Tibial nerve (tissue), 4 donors: ENCODE measurements around the gene CORO2B. TPM values are rescaled to one million over a fixed set of nuclear protein-coding genes. Genes with fewer than 3 reads are reported as not detected.

Experiments
- DNase-seq, 2 donors: peaks; one replicate each; pipeline ENCODE4 v3.0.0-alpha.2; 2019; ENCODE audit warnings: low spot score in 2 of 2
- H3K27ac ChIP-seq, 4 donors: fragments of 200-600 bp; sonication (generic) in 3 of 4; one replicate each; pipeline ENCODE4 v1.5.1; 2017 to 2019; ENCODE audit warnings: mild to moderate bottlenecking in 1 of 4
- H3K27me3 ChIP-seq, 2 donors: fragments of 200-600 bp; sonication (generic) in 1 of 2; one replicate each; pipeline versions ENCODE4 v1.5.1 to v1.6.0; 2017 to 2019
- H3K36me3 ChIP-seq, 3 donors: fragments of 200-600 bp; sonication (generic); one replicate each; pipeline ENCODE4 v1.5.1; 2018 to 2019
- H3K4me1 ChIP-seq, 4 donors: fragments of 200-600 bp; sonication (generic) in 3 of 4; one replicate each; pipeline ENCODE4 v1.5.1; 2017 to 2019
- H3K4me3 ChIP-seq, 4 donors: fragments of 200-600 bp; sonication (generic) in 3 of 4; one replicate each; pipeline ENCODE4 v1.5.1; 2017 to 2019; ENCODE audit warnings: mild to moderate bottlenecking in 1 of 4, moderate library complexity in 1 of 4
- H3K9me3 ChIP-seq, 4 donors: fragments of 200-600 bp; sonication (generic) in 3 of 4; one replicate each; pipeline ENCODE4 v1.5.1; 2017 to 2019
- CTCF ChIP-seq, 5 experiments: fragments of 200-600 bp in 3 of 5; fragments of 450-650 bp in 2 of 5; sonication (generic) in 3 of 5; IDR thresholded peaks; one replicate each; pipeline ENCODE4 v1.5.1; 2016 to 2019; ENCODE audit warnings: antibody characterized with exemption in 5 of 5, mild to moderate bottlenecking in 3 of 5, moderate library complexity in 2 of 5
- EP300 ChIP-seq, 2 donors: sonication (generic); formaldehyde crosslinking; IDR thresholded peaks; one replicate each; pipeline ENCODE4 v1.6.1; 2017; ENCODE audit warnings: antibody characterized with exemption in 2 of 2, mild to moderate bottlenecking in 1 of 2
- POLR2A ChIP-seq, 2 donors: fragments of 450-650 bp; IDR thresholded peaks; one replicate each; pipeline ENCODE4 v1.6.1; 2017; ENCODE audit warnings: antibody characterized with exemption in 2 of 2, mild to moderate bottlenecking in 2 of 2, moderate library complexity in 2 of 2
- WGBS, 2 donors: methylation state at CpG; one replicate each; pipeline ENCODE4 v1.1.5; 2018; 5-methylcytosine and 5-hydroxymethylcytosine counted together
- total RNA-seq, 4 donors: library from RNA; depleted of rRNA; stranded (reverse); fragments of >200 nt; gene quantifications; one replicate each; pipeline ENCODE4 v1.1.0, GENCODE V29; 2016

Gene CORO2B
- total RNA-seq, 4 donors from 2014 or later: 6.3 to 12.6 (median 9.6) TPM

DNA sequence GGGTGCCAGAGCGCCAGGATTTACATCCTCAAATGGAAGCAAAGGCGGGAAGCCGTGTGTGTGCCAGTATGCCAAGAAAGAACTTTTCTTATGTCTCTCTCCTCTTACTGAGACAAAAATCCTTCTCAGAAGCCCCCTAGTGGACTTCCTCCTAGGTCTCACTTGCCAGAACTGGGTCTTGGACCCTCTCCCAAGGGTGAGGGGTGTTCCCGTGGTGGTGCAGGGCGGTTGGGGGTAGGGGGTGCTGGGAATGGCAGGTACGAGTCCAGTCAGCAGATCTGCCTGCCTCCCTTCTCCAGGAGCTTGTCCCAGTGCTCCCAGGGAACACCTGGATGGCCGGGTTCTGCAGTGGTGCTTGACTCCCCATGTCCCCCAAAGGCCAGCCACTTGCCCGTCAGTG is 52.0 kb downstream of the CORO2B start:
- H3K27ac ChIP-seq: no peak overlapping the region
- H3K9me3 ChIP-seq: no peaks in the 10 kb centered on the region
- H3K4me3 ChIP-seq: no peak overlapping the region
- no peaks in the 10 kb centered on the region for H3K36me3 ChIP-seq
- TF ChIP-seq EP300 (IDR thresholded peaks at IDR 0.05) (no peak), POLR2A (IDR thresholded peaks at IDR 0.05) (no peak), CTCF (IDR thresholded peaks at IDR 0.05) (no peak)
- 84 to 86% methylated on average over 7 to 8 of the region's 8 CpGs for WGBS, 2 donors
- H3K27me3 ChIP-seq: no peaks in the 10 kb centered on the region
- DNase-seq: no peak
- peaks cover 0 to 60% (median 8%) of the 10 kb centered on the region in 4 donors for H3K4me1 ChIP-seq

GRCh38 chr15:68631601-68632051 is 52.8 kb downstream of the CORO2B start:
- H3K4me1 ChIP-seq: peaks cover 0 to 60% (median 7%) of the 10 kb centered on the region in 4 donors
- DNase-seq: no peak
- no peak overlapping the region for H3K27ac ChIP-seq

GRCh38 chr15:68632101-68632500 is 53.3 kb downstream of the CORO2B start:
- no peak for DNase-seq
- H3K36me3 ChIP-seq: no peaks in the 10 kb centered on the region
- H3K27ac ChIP-seq: no peak overlapping the region
- 80 to 89% methylated on average over 7 to 8 of the region's 9 CpGs for WGBS, 2 donors
- no peak for TF ChIP-seq EP300 (IDR thresholded peaks at IDR 0.05)
- no peak for TF ChIP-seq CTCF (IDR thresholded peaks at IDR 0.05)
- no peak for TF ChIP-seq POLR2A (IDR thresholded peaks at IDR 0.05)
- no peak overlapping the region for H3K4me3 ChIP-seq
- no peaks in the 10 kb centered on the region for H3K27me3 ChIP-seq
- no peaks in the 10 kb centered on the region for H3K9me3 ChIP-seq
- H3K4me1 ChIP-seq: peaks cover 0 to 62% (median 10%) of the 10 kb centered on the region in 4 donors

More at GRCh38 chr15:68631601-68632051, 52.8 kb downstream of the CORO2B start:
- TF ChIP-seq CTCF (IDR thresholded peaks at IDR 0.05) (no peak), POLR2A (IDR thresholded peaks at IDR 0.05) (no peak), EP300 (IDR thresholded peaks at IDR 0.05) (no peak)
- H3K9me3 ChIP-seq: no peaks in the 10 kb centered on the region
- 59 to 85% methylated on average over 2 to 6 of the region's 6 CpGs for WGBS, 2 donors
- H3K4me3 ChIP-seq: no peak overlapping the region
- no peaks in the 10 kb centered on the region for H3K36me3 ChIP-seq
- H3K27me3 ChIP-seq: no peaks in the 10 kb centered on the region

DNA sequence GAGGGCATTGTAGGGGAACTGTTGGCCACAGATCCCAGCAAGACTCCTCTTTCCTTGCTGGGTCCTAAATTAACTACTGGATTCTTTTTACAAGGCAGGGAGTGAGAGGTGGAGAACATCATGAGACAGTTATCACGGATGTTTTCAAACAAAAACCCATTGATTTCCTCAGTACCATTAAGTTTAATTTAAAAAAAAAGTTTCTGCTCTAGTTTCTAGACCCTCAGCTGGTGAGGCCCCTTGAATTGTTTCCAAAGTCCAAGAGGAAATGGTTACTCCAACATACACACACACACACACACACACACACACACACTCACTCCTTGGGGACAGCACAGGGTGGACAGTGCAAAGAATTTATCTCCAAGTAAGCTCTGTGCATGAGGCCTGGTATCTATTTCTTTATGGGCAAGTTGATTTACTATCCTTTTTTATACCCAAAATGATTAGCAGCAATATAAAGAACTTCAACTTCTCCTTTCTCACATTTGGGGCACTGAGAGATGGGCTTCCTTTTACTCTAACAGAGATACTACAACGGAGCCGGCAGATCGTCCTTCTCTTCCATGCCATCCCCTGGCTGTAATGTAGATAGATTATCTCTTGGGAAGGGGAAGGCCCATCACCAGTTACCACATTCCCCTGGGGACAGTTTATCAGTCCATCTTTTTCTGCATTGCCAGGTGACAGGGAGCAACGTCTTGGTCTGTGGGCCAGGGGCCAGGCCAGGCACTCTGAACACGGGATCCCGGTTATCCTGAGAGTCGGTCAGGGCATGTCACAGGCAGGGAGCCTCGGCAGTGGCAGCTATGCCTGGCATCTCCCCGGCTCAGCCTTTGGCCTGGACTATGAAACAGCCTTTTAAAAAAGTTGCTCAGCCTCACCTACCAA is 54.7 kb downstream of the CORO2B start:
- Histone ChIP-seq H3K9me3 (no peaks in the 10 kb centered on the region), H3K36me3 (no peaks in the 10 kb centered on the region), H3K27ac (no peak overlapping the region), H3K27me3 (no peaks in the 10 kb centered on the region), H3K4me3 (no peak overlapping the region), H3K4me1 (peaks cover 0 to 71% (median 21%) of the 10 kb centered on the region in 4 donors)
- WGBS, 2 donors: 53 to 66% methylated on average over 10 of the region's 10 CpGs
- TF ChIP-seq CTCF (IDR thresholded peaks at IDR 0.05) (no peak), EP300 (IDR thresholded peaks at IDR 0.05) (no peak), POLR2A (IDR thresholded peaks at IDR 0.05) (no peak)
- DNase-seq: no peak

DNA sequence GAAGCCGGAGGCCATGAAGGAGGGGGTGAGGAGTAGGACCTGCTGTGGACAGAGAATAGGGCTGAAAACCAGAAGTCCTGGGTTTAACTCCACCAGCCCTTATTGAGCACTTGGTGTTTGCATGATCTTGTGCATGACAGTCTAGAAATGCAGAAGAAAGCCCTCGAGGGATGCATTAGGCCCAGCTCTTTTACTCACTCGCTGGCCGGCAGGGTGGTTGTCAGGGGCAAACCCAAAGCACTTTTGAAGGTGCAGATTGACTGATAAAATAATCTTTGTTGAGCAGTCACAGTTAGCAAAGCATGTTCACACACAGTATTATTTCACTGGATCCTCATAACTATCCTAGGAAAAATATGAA is 55.3 kb downstream of the CORO2B start:
- TF ChIP-seq CTCF (IDR thresholded peaks at IDR 0.05) (no peak), POLR2A (IDR thresholded peaks at IDR 0.05) (no peak)
- no peak for DNase-seq
- no peaks in the 10 kb centered on the region for H3K9me3 ChIP-seq
- no peak overlapping the region for H3K27ac ChIP-seq
- H3K4me3 ChIP-seq: no peak overlapping the region
- H3K36me3 ChIP-seq: no peaks in the 10 kb centered on the region
- peaks cover 0 to 78% (median 24%) of the 10 kb centered on the region in 4 donors for H3K4me1 ChIP-seq
- no peaks in the 10 kb centered on the region for H3K27me3 ChIP-seq
- 85 to 92% methylated on average over 4 of the region's 4 CpGs for WGBS, 2 donors
